Endothelial cell of umbilical vein (primary cell): Measurements from ENCODE around the gene SPEF2. TPM values are rescaled to one million over a fixed set of nuclear protein-coding genes. Genes with fewer than 3 reads are reported as not detected.

Experiments
- BruUV-seq: library from RNA; stranded (reverse); fragments of 400-500 nt; replicated peaks from 2 replicates; lab custom pipeline; 2021; lab: Mats Ljungman, UMichigan
- CTCF ChIA-PET: fragments of 300-600, 350-600 bp; sonication (Branson Sonifier 250); formaldehyde crosslinking; loops from one replicate; lab custom pipeline; 2021; ENCODE audit warnings: antibody characterized with exemption, inconsistent platforms; lab: Charles Lee
- POLR2A ChIA-PET: fragments of 300-600, 350-600 bp; sonication (Branson Sonifier 250); formaldehyde crosslinking; loops from one replicate; lab custom pipeline; 2021; ENCODE audit warnings: antibody characterized with exemption, inconsistent platforms; lab: Charles Lee
- DNase-seq: peaks from one replicate; pipeline ENCODE4 v3.0.0-alpha.2; 2011; ENCODE audit warnings: low read depth, low spot score
- FAIRE-seq: peaks from 2 replicates; lab custom pipeline; 2011; peaks lifted over from hg19 to GRCh38; lab: Jason Lieb, UNC
- H2AFZ ChIP-seq: 2 replicates; pipeline ENCODE4 v1.6.0; 2012; ENCODE audit warnings: low read depth, low read length, control low read depth, inconsistent platforms
- H3K27ac ChIP-seq: 2 replicates; pipeline ENCODE4 v1.5.1; 2011; ENCODE audit warnings: low read depth, mild to moderate bottlenecking, control low read depth, low read length, moderate library complexity; ENCODE audit not compliant: insufficient read depth
- H3K27me3 ChIP-seq, 2 experiments: 2 replicates each; pipeline versions ENCODE4 v1.6.0 to v1.6.1; 2011; ENCODE audit warnings: low read length in 2 of 2, mixed read lengths in 1 of 2; ENCODE audit not compliant: control insufficient read depth in 2 of 2, insufficient read depth in 2 of 2
- H3K36me3 ChIP-seq, 2 experiments: 2 replicates in 1 of 2; 3 replicates in 1 of 2; pipeline ENCODE4 v1.5.1; 2011; ENCODE audit warnings: low read length in 2 of 2, mild to moderate bottlenecking in 1 of 2, moderate library complexity in 1 of 2; ENCODE audit not compliant: control insufficient read depth in 2 of 2, insufficient read depth in 2 of 2; ENCODE audit errors: extremely low read depth in 1 of 2
- H3K4me1 ChIP-seq: 3 replicates; pipeline ENCODE4 v1.5.1; 2011; ENCODE audit warnings: mild to moderate bottlenecking, low read length; ENCODE audit not compliant: control insufficient read depth, insufficient read depth; ENCODE audit errors: extremely low read depth
- H3K4me2 ChIP-seq: 2 replicates; pipeline ENCODE4 v1.6.1; 2011; ENCODE audit warnings: low read length, control low read depth, mixed read lengths; ENCODE audit not compliant: insufficient read depth
- H3K4me3 ChIP-seq, 3 experiments: fragments of 200-600 bp in 1 of 3; sonication (generic), shearing (Covaris generic) in 1 of 3; replicated peaks in 1 of 3; 2 replicates each; pipeline ENCODE4 v1.5.1; 2011 to 2016; ENCODE audit warnings: control low read depth in 3 of 3, low read length in 3 of 3, mild to moderate bottlenecking in 2 of 3, inconsistent platforms in 1 of 3, low read depth in 1 of 3, moderate library complexity in 1 of 3; ENCODE audit not compliant: insufficient read depth in 1 of 3
- H3K79me2 ChIP-seq: 2 replicates; pipeline ENCODE4 v1.6.0; 2012; ENCODE audit warnings: low read length, inconsistent platforms; ENCODE audit not compliant: control insufficient read depth, insufficient read depth
- H3K9ac ChIP-seq: replicated peaks from 2 replicates; pipeline ENCODE3; 2011; ENCODE audit warnings: low read length, control low read depth; ENCODE audit not compliant: insufficient read depth; ENCODE audit errors: extremely low read depth
- H3K9me1 ChIP-seq: replicated peaks from 3 replicates; pipeline ENCODE4 v1.6.0; 2011; ENCODE audit warnings: mild to moderate bottlenecking, low read length; ENCODE audit not compliant: control insufficient read depth, insufficient read depth; ENCODE audit errors: extremely low read depth
- H3K9me3 ChIP-seq: replicated peaks from 2 replicates; pipeline ENCODE4 v1.5.1; 2012; ENCODE audit warnings: low read length, inconsistent platforms; ENCODE audit not compliant: control insufficient read depth, insufficient read depth
- H4K20me1 ChIP-seq: replicated peaks from 2 replicates; pipeline ENCODE3; 2011; ENCODE audit warnings: mild to moderate bottlenecking, low read length; ENCODE audit not compliant: control insufficient read depth, insufficient read depth; ENCODE audit errors: extremely low read depth
- EZH2 ChIP-seq: IDR thresholded peaks from 2 replicates; pipeline ENCODE4 v1.6.1; 2012; ENCODE audit warnings: borderline replicate concordance, low read depth, mild to moderate bottlenecking, moderate library complexity, low read length, inconsistent platforms; ENCODE audit not compliant: severe bottlenecking
- FOS ChIP-seq: IDR thresholded peaks from 2 replicates; pipeline ENCODE4 v1.6.1; 2011; ENCODE audit warnings: mild to moderate bottlenecking, low read length, moderate library complexity, borderline replicate concordance; ENCODE audit not compliant: insufficient read depth
- GATA2 ChIP-seq: IDR thresholded peaks from 2 replicates; pipeline ENCODE4 v1.7.0; 2011; ENCODE audit warnings: low read depth, mild to moderate bottlenecking, moderate library complexity, mixed read lengths, low read length; ENCODE audit not compliant: insufficient read length, insufficient read depth
- JUN ChIP-seq: IDR thresholded peaks from 2 replicates; pipeline ENCODE4 v1.6.1; 2011; ENCODE audit warnings: borderline replicate concordance, low read depth; ENCODE audit not compliant: insufficient read length, insufficient read depth
- MAX ChIP-seq: IDR thresholded peaks from 2 replicates; pipeline ENCODE4 v1.6.1; 2011; ENCODE audit not compliant: insufficient read depth, insufficient read length
- MYC ChIP-seq: IDR thresholded peaks from one replicate; pipeline ENCODE4 v1.6.1; 2011; ENCODE audit warnings: mild to moderate bottlenecking, low read depth, low read length
- POLR2A ChIP-seq: IDR thresholded peaks from 2 replicates; pipeline ENCODE4 v1.6.1; 2012; ENCODE audit warnings: low read depth, mild to moderate bottlenecking, control low read depth, low read length
- POLR2AphosphoS5 ChIP-seq: IDR thresholded peaks from 2 replicates; pipeline ENCODE4 v1.6.1; 2012; ENCODE audit warnings: low read depth, mild to moderate bottlenecking, control low read depth, low read length, moderate library complexity; ENCODE audit not compliant: insufficient read depth
- dilution Hi-C: fragments of 300-500 bp; cut with MboI; formaldehyde crosslinking; loops from one replicate; pipeline ENCODE4 v1.15.0; 2019; ENCODE audit warnings: low sequenced_read_pairs; ENCODE audit not compliant: extremely low pct_ligation_motif_present
- intact Hi-C: fragments of 100-400 bp; cut with micrococcal nuclease; formaldehyde crosslinking; loops from one replicate; pipeline ENCODE4 v1.10.0; 2022
- polyA plus RNA-seq, 4 experiments: library from polyadenylated mRNA; depleted of rRNA in 3 of 4; stranded (reverse) in 3 of 4; unstranded in 1 of 4; fragments of >200 nt; gene quantifications; 2 replicates each; pipeline versions ENCODE4 v1.2.1 to v1.2.3, GENCODE V29; 2011 to 2012; ENCODE audit warnings: missing spikeins in 1 of 4
- total RNA-seq: library from RNA; stranded (reverse); gene quantifications from 2 replicates; pipeline ENCODE4 v1.2.3, GENCODE V29; 2021
- TF ChIP-seq, protein P1 (sequence below), 2 donors: IDR thresholded peaks; 1 replicate in 1 of 2; 2 replicates in 1 of 2; pipeline ENCODE4 v1.5.1; 2011; ENCODE audit warnings: low read length in 2 of 2, mild to moderate bottlenecking in 2 of 2, moderate library complexity in 2 of 2, control low read depth in 1 of 2, inconsistent platforms in 1 of 2, low read depth in 1 of 2; ENCODE audit not compliant: insufficient read depth in 1 of 2; ENCODE audit errors: extremely low read depth in 1 of 2

SPEF2 gene
- total and polyA plus RNA-seq, 2 donors (not counting 3 experiments of a cell fraction or from before 2014, with no cell fraction given): 0.28 to 0.73 TPM

- CTCF ChIA-PET: no interaction called here
- no peak overlapping the region for H3K9ac ChIP-seq
- H3K27me3 ChIP-seq: no peaks in the 10 kb centered on the region
- H3K27ac ChIP-seq: no peak overlapping the region
- H3K4me1 ChIP-seq: no peaks in the 10 kb centered on the region
- no peaks in the 10 kb centered on the region for H3K79me2 ChIP-seq
- H3K36me3 ChIP-seq: no peaks in the 10 kb centered on the region
- no peak overlapping the region for H2AFZ ChIP-seq
- dilution Hi-C loops (no loop called here), intact Hi-C loops (no loop called here)
- POLR2A ChIA-PET: no interaction called here
- FAIRE-seq (no peak), DNase-seq (no peak)
- H3K9me3 ChIP-seq: no peaks in the 10 kb centered on the region
- no peak overlapping the region for H3K4me2 ChIP-seq
- no TSS peak for BruUV-seq
- no peak overlapping the region for H3K4me3 ChIP-seq
- TF ChIP-seq GATA2 (no peak), POLR2AphosphoS5 (no peak)
- TF ChIP-seq, protein P1, sequence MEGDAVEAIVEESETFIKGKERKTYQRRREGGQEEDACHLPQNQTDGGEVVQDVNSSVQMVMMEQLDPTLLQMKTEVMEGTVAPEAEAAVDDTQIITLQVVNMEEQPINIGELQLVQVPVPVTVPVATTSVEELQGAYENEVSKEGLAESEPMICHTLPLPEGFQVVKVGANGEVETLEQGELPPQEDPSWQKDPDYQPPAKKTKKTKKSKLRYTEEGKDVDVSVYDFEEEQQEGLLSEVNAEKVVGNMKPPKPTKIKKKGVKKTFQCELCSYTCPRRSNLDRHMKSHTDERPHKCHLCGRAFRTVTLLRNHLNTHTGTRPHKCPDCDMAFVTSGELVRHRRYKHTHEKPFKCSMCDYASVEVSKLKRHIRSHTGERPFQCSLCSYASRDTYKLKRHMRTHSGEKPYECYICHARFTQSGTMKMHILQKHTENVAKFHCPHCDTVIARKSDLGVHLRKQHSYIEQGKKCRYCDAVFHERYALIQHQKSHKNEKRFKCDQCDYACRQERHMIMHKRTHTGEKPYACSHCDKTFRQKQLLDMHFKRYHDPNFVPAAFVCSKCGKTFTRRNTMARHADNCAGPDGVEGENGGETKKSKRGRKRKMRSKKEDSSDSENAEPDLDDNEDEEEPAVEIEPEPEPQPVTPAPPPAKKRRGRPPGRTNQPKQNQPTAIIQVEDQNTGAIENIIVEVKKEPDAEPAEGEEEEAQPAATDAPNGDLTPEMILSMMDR (IDR thresholded peaks at IDR 0.05; ENCODE audit: extremely low read depth in 1 of 2, insufficient read depth in 1 of 2, low read depth in 1 of 2, low read length in 2 of 2): no peak
- no peaks in the 10 kb centered on the region for H4K20me1 ChIP-seq
- H3K9me1 ChIP-seq: no peaks in the 10 kb centered on the region
These were observed 80.6 kb downstream of the SPEF2 start for GRCh38 chr5:35698047-35698808.

DNA sequence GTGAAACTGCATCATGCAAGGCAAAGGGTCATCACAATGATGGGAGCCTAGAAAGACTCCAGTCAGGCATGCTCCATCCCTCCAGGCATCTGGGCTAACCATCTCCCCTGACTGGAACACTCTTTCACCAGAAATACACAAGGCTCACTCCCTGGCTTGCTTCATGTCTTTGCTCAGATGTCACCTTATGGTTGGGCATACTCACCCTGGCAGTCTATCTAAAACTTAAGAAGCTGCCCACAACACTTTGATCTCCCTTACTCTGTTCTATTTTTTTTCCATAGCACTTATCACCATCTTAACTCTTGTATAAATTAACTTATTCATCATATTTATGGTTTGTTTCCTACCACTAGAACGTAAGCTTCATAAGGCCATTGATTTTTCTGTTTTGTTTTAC is 90.0 kb downstream of the SPEF2 start:
- Histone ChIP-seq H3K4me1 (no peaks in the 10 kb centered on the region), H4K20me1 (no peaks in the 10 kb centered on the region), H3K4me3 (no peak overlapping the region), H3K27me3 (no peaks in the 10 kb centered on the region), H3K79me2 (no peaks in the 10 kb centered on the region), H3K36me3 (no peaks in the 10 kb centered on the region), H3K4me2 (no peak overlapping the region), H3K9ac (no peak overlapping the region), H3K27ac (no peak overlapping the region), H2AFZ (no peak overlapping the region), H3K9me1 (no peaks in the 10 kb centered on the region), H3K9me3 (no peaks in the 10 kb centered on the region)
- no TSS peak for BruUV-seq
- no peak for DNase-seq
- CTCF ChIA-PET: no interaction called here
- intact Hi-C loops (no loop called here), dilution Hi-C loops (no loop called here)
- TF ChIP-seq EZH2 (no peak), FOS (no peak), JUN (no peak), GATA2 (no peak), MYC (no peak), POLR2AphosphoS5 (no peak), MAX (no peak), POLR2A (no peak)
- TF ChIP-seq, protein P1 (IDR thresholded peaks at IDR 0.05; ENCODE audit: extremely low read depth in 1 of 2, insufficient read depth in 1 of 2, low read depth in 1 of 2, low read length in 2 of 2): no peak
- FAIRE-seq: no peak
- POLR2A ChIA-PET: no interaction called here
